Bronchial epithelial cell (primary cell): ENCODE measurements around the gene PAPSS1. TPM values are rescaled to one million over a fixed set of nuclear protein-coding genes. Genes with fewer than 3 reads are reported as not detected.

Experiments used
- DNase-seq: peaks from one replicate; pipeline ENCODE4 v3.0.0-alpha.2; 2010; ENCODE audit warnings: low read depth
- FAIRE-seq: peaks from 2 replicates; lab custom pipeline; 2011; peaks lifted over from hg19 to GRCh38; lab: Jason Lieb, UNC
- H3K27me3 ChIP-seq: 2 replicates; pipeline ENCODE4 v1.5.1; 2011; ENCODE audit warnings: low read length; ENCODE audit not compliant: control insufficient read depth, insufficient read depth
- H3K36me3 ChIP-seq: 2 replicates; pipeline ENCODE4 v1.5.1; 2011; ENCODE audit warnings: low read length; ENCODE audit not compliant: control insufficient read depth, insufficient read depth
- H3K4me3 ChIP-seq: 2 replicates; pipeline ENCODE4 v1.5.1; 2011; ENCODE audit warnings: mild to moderate bottlenecking, low read depth, low read length, control low read depth
- CTCF ChIP-seq: IDR thresholded peaks from 2 replicates; pipeline ENCODE4 v1.5.1; 2011; ENCODE audit warnings: mild to moderate bottlenecking, moderate library complexity, low read length, control low read depth, inconsistent platforms; ENCODE audit not compliant: insufficient read depth, severe bottlenecking
- total RNA-seq: library from RNA; depleted of rRNA; stranded (reverse); fragments of >200 nt; gene quantifications from 2 replicates; pipeline ENCODE4 v1.2.1, GENCODE V29; 2014

PAPSS1 gene
- total RNA-seq, 1 donor from 2014 or later, result 55.8 TPM

GRCh38 chr4:107640197-107640596 lies 79.8 kb downstream of the PAPSS1 start:
- Histone ChIP-seq H3K36me3 (peaks cover 6% of the 10 kb centered on the region), H3K27me3 (no peaks in the 10 kb centered on the region), H3K4me3 (no peak overlapping the region)
- no peak for TF ChIP-seq CTCF
- DNase-seq (no peak), FAIRE-seq (no peak)

- Histone ChIP-seq H3K36me3 (no peaks in the 10 kb centered on the region), H3K4me3 (no peak overlapping the region), H3K27me3 (no peaks in the 10 kb centered on the region)
- DNase-seq, result no peak
- no peak for FAIRE-seq
- no peak for TF ChIP-seq CTCF
These were observed 84.3 kb downstream of the PAPSS1 start for GRCh38 chr4:107635735-107636134.

- H3K27me3 ChIP-seq, result no peaks in the 10 kb centered on the region
- no peak for TF ChIP-seq CTCF
- H3K4me3 ChIP-seq, result no peak overlapping the region
- no peak for FAIRE-seq
- no peak for DNase-seq
- no peaks in the 10 kb centered on the region for H3K36me3 ChIP-seq
These were observed 88.5 kb downstream of the PAPSS1 start for GRCh38 chr4:107631560-107631959.

GRCh38 chr4:107630185-107630705 lies 89.8 kb downstream of the PAPSS1 start:
- FAIRE-seq (no peak), DNase-seq (no peak)
- Histone ChIP-seq H3K27me3 (no peaks in the 10 kb centered on the region), H3K36me3 (no peaks in the 10 kb centered on the region), H3K4me3 (no peak overlapping the region)
- TF ChIP-seq CTCF, result no peak

- no peak for TF ChIP-seq CTCF
- Histone ChIP-seq H3K27me3 (no peaks in the 10 kb centered on the region), H3K4me3 (no peak overlapping the region), H3K36me3 (no peaks in the 10 kb centered on the region)
- no peak for DNase-seq
- no peak for FAIRE-seq
These were observed 90.7 kb downstream of the PAPSS1 start for GRCh38 chr4:107629318-107629717.

- H3K4me3 ChIP-seq, result no peak overlapping the region
- no peak for TF ChIP-seq CTCF
- no peaks in the 10 kb centered on the region for H3K27me3 ChIP-seq
- no peaks in the 10 kb centered on the region for H3K36me3 ChIP-seq
- no peak for DNase-seq
- FAIRE-seq, result no peak
These were observed 94.6 kb downstream of the PAPSS1 start for GRCh38 chr4:107625391-107625902.
